ENCODE measurements around the gene NTNG1.
A peak's percentile ranks its signal among the peaks of the same experiment; 100 is the strongest.

The NTNG1 gene

DNA sequence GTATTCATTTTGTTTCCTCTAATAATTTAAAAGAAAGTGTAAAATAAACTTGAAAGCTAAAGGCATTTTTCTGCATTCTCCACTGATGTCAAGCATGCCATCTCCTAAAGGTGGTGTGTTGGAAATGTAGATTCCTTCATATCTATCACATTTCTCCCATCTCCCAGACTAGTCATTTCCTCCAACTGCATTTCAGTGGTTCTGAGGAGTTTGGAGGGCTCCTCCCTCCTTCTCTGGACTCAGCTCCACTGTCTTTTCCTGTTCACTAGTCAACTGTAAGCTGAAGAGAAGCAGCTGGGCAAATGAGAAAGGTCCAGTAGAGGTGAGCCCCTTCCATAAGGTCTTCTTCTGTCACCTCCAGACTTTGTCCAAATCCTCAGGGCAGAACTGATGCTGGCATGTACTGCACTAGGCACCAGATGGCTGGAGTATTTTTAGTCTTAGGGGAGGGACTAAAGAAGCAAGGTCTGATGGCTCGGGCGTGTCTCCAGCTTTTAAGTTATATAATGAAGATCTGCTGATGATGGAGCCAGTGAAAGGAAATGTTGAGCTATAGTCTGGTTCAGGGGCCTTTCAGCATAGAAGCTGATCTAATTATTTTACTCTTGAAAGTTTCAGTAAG lies 186.1 kb downstream of the NTNG1 start:
- FAIRE-seq: no peak
- no peak for DNase-seq (ENCODE audit: low spot score)

DNA sequence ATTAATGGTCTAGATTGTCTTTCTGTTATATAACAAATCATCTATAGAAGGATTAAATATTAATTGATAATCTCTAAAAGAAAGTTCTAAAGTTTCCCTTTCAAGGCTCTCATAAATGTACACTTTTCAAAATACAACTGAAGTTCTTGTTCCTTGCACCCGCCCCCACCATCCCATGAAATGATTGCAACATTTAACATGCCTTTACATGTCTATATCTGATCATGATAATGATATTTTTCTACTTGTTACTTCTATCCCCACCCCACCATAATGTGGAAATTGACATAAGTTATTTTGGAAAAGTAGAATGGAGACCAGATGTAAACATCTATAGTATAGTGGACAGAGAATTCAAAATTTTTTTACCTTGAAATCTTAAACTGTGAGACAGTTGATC lies 186.6 kb downstream of the NTNG1 start:
- no peak for FAIRE-seq
- no peak for DNase-seq (ENCODE audit: low spot score)

DNA sequence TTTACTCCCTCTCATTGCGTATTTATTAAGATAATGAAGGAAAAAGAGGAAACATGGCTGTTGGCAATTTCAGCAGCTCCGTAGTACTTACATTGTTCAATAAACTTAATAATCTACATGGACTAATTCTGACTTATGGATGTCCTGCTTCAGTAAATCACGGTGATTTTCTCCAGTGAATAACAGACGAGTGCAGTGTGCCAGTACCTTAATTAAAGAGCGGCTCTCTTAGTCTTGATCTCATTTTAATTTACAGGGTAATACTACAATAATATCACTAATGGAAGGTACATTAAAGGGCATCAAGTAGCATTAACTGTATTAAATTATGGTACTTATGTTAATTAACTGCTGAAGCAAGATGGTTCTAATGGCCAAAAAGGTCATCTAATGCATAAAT lies 187.2 kb downstream of the NTNG1 start:
- no peak for FAIRE-seq

DNA sequence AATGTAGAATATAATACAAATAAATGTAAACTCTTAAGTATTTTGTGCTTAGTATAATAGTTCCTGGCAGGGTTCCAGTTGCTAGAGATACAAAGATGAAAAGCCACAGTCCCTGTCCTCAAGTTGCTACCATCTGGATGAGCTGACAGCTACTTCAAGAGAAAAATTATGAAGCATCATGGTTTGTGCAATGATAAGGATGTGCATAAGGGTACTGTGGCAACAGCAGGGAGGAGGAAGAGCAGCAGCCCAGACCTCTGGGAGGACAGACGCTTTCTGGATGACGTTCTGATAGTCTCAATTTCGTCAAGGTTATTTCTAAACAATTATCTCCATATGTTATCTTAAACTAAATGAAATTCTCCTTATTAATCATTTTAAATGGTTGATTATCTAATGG lies 198.9 kb downstream of the NTNG1 start:
- DNase-seq (ENCODE audit: low spot score) (no peak), FAIRE-seq (no peak)

More for the DNA sequence above, 187.2 kb downstream of the NTNG1 start:
- DNase-seq (ENCODE audit: low spot score): no peak

DNA sequence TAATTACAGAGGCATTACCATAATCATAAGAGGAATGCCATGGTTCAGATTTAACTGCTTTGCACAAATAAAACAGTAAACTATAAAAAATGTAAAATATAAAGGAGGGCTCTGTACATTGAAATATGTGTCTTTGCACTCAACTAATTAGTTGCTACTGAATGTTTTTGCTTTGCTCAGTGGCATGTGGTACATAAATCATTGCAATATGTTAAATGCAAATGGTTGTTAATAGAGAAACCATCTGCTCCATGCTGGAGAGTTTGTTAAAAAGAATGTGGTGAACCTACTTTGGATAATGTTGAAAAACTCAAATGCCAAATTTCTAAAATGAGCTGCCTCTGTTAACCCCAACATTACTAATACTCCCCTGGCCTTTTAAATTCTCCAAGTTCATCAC lies 201.5 kb downstream of the NTNG1 start:
- no peak for DNase-seq (ENCODE audit: low spot score)

DNA sequence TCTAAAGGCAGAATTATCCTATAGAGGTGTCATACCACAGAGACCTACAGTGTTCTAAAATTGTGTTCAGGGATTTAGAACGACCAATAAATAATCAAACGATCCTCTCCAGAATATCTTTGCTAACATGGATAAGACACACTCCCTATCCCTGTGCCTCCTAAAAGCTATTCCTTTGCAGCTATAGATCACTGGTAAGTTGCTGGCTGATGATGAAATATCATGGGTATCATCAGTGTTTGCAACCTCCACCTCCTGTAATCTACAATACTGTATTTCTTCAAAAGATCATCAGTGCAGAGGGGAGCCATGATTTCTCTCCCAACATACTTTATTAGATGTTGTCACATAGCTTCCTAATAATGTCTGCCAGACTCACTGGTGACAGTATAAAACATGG lies 201.9 kb downstream of the NTNG1 start:
- DNase-seq (ENCODE audit: low spot score) (no peak), FAIRE-seq (no peak)

More for the DNA sequence above, 201.5 kb downstream of the NTNG1 start:
- FAIRE-seq: no peak

DNA sequence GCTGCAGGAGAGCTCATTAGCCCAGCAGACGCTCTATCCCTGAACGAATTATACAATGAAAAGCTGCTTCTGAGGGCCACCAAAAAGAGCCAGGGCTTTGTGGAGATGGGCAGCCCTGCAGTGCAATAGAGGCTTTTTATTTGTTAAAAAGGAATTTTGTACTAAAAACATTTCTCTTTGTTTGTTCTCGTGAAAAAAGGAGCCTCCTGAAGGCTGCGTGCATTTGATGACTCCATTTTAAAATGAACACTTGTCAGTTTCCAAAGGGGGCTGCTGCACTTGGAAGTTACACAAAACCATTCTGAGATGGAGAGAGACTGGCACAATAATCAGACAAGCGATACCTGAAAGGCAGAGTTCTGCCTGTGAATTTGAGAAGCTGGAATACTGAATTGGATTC lies 202.8 kb downstream of the NTNG1 start:
- DNase-seq (ENCODE audit: low spot score) (no peak), FAIRE-seq (no peak)

DNA sequence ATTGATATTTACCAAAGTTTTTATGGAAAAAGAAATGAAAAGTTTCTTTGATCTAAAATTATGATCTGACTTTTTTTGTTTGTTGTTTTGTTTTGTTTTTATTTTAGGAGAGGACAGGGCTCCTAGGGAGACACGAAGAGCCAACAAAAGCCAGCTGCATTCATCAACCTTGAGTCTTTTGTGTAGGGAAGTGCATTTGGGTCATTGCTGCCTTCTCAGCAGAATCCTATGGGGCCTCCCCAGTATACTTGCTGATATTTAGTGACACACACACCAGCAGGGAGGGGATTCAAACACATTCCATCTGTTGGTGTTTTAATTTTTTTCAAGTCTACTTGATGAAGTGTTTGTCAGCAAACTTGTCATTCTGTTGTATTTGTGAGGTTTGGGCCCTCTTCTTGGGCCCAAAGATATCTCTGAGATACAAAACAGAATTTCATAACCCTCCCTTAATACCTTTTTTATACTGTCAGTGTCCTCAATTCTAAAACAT lies 203.5 kb downstream of the NTNG1 start:
- DNase-seq (ENCODE audit: low spot score) (no peak), FAIRE-seq (no peak)

DNA sequence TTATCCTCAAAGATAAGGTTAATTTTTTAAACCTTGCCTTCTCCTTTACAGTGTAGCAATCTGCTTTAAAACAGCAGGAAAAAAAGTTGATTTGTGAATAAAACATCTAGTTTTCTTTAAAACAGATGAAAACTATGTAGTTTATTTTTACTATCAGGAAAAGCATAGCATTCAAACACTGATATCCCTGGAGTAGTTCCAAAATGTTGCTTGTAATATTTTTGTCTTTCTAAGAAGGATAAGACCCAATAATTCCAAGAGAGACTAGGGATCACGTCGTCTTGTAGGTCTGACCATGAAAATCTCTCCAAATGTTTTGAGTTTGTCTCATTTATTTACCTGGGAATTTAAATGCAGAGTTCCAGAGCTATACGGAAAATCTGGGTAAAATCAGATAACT lies 204.0 kb downstream of the NTNG1 start:
- FAIRE-seq: no peak
- DNase-seq (ENCODE audit: low spot score): no peak

DNA sequence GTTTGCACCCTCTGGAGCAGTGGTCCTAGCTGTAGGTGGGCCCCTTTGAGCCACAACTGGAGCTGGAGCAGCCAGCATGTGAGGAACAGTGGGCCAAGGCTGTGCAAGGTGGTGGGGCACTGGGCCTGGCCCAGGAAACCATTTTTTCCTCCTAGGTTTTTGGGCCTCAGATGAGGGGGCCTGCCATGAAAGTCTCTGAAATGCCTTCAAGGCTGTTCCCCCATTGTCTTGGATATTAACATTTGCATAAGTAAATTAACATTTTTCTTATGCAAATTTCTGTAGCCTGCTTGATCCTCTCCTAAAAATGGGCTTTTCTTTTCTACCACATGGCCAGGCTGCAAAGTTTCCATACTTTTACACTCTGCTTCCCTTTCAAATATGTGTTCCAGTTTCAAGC lies 212.0 kb downstream of the NTNG1 start:
- no peak for DNase-seq (ENCODE audit: low spot score)

DNA sequence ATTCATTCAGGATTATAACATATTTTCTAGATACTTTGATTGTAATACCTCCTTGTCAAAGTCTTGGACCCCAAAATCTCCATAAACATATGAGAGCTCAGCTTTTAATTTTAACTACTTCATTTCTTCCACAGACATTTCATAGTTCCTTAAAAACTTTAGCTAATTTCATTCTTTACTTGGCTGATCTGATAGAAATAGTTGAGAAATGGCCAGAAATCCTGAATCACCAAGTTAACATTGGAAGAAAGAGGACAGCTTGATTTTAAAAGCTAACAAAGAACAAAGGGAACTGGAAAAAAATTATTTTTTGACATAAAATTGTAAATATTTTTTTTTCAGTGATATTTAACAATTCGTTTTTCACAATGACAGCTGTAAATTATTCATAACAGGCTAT lies 216.5 kb downstream of the NTNG1 start:
- DNase-seq (ENCODE audit: low spot score) (no peak), FAIRE-seq (no peak)

More for the DNA sequence above, 212.0 kb downstream of the NTNG1 start:
- no peak for FAIRE-seq

DNA sequence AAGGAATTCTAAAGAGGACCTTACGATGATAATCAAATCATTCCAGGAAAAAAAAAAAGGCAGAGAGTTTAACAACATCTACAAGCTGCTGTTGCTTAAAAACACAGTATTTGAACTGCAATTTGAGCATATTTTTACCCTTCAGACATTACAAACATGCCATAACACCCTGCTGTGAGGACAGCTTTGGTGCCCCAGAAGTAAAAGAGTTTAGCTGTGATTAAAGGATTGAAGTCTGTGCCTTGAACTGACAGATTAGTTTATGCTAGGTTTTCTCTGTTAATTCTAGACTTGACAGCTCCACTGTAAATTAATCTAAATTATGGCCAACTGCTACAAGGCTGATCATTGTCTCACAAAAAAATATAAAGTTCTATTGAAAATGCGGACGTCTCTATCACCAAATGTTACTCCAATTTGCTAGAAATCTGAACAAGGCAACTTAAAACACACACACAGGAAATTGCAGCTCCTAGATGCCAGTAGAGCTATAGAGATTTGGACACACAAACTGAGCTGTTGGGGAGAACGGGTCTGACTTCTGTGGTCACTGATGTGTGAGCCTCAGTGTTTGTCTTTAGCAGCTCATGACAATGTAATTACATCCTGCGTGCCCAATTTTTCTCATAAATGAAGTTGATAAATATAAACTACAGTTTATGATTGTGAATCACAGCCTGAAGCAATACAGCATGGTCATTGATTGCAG lies 217.9 kb downstream of the NTNG1 start:
- FAIRE-seq (no peak), DNase-seq (ENCODE audit: low spot score) (no peak)

DNA sequence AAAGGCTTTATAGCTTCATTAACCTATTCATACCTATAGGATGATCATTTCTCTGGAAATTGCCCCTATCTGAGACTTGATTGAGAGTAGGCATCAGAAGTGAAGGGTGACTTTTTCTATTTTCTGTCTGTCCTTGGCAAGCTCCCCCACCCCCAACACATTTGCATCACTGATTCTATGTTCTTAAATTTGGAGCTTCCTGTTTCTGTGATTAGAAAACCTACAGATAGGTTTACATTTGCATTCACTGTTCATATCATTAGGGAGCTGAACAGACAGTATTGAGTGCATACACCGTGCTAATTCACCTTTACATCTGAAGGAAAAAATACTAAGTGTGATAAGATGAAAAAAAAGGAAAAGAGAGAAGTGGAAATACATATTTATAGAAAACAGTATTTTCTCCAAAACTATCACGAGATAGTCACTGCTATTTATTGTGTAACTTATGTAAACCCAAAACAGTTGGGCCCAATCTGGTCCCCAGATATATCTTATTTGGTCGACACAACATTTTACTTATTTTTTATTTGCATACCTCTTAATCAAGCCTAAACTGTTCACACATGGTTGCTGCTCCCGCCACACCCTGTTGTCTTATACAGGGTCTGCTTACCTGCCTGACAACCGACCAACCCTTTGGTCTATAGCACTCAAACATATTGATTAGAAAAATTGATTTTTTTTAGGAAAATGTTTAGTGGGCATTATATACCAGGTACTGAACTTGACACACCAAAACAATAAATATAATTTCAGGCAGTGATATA lies 218.8 kb downstream of the NTNG1 start:
- FAIRE-seq: no peak

DNA sequence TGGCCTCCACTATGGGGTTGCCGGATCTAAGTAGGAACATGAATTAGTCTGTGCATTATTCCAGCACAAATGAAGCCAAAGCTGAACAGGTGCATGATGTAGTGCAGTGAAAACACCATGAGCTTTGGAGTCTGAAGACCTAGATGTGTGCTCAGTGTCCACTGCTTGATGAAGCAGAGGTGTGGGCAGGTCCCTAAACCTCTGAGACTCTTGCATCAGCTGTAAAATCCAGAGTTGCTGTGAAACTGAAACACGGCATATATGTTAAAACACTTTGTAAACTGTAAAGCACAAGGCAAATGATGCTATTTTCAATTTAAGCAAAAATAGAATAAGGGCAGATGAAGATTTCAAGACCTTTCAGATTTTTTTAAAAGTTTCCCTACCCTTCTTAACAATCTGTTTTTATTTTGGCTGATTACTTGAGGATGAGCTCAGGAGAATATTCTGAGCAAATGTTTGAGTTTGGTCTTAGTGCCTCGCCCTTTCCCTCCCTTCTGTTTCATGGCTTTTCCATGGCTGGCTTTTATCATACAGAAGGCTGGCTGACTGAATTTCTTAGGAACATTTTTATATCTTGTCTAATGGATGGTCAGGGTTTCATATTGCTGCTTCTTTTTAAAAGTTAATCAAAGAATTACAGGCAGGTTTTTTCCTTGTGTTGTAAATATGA lies 221.8 kb downstream of the NTNG1 start:
- no peak for DNase-seq (ENCODE audit: low spot score)
- no peak for FAIRE-seq

More for the DNA sequence above, 218.8 kb downstream of the NTNG1 start:
- no peak for DNase-seq (ENCODE audit: low spot score)

DNA sequence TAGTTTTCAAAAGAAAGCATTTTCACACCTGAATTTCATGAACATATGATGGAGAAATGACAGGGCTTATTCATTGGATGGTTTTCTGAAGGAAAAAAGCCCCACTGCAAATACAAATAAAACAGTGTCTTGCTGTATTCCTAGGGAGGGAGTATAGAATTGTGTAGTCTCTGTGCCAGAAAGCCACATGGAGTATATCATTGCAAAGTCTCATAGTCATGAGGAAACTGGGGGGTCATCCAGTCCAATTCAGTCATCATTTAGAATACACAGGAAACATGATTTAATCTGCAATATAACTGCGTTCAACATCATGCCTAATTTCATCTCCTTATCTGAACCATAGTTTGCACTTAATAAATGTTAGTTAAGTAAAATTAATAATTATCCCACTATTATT lies 222.3 kb downstream of the NTNG1 start:
- FAIRE-seq (no peak), DNase-seq (ENCODE audit: low spot score) (no peak)

DNA sequence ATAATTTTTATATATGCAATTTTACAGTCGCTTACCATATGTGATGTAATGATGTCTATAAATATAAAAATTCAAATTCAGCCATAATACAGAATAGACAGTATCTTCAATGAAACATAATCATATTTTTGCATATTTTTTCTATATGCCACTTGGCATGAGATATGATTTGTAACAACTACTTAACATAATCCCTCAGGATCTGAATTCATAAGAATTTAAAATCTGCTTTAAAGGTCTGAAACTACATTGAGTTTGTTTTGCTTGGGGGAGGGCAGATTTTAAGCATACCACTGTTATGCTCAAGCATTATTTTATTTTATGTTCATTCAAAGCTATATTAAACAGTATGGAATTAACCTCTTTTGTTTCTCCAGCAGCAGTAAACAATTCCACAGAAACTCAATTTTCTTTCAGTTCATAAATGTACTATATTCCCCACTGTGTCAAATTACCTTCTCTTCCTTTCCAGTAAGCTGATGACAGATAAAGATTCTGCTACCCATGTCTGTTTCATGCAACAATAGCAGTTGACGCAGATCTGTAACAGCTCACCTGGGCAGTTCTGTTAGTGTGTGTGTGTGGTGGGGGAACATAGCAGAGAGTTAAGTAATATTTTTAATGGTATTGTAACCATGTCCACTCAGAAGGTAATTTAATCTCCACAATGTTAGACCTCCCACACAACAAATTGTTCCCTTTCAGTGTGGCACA lies 224.8 kb downstream of the NTNG1 start:
- DNase-seq (ENCODE audit: low spot score): no peak
- no peak for FAIRE-seq

DNA sequence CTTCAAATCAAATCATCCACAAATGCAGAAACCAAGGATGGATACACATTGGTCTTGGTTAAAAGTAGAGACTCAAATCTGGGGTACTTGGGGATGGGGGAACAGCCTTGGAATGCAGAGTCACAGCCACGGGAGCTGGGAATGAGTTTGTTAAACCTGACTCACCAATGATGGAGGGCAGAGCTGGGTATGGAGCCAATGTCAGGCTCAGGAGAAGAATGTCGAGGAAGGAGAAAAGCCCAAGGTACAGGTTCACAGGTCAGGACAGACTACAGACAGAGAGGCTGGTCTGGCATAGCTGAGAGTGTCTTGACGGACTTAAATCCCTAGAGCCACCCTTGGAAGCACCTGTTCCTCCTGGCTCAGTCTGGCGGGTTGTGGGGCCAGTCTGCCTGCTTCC lies 237.6 kb downstream of the NTNG1 start:
- no peak for FAIRE-seq
- DNase-seq (ENCODE audit: low spot score): no peak

DNA sequence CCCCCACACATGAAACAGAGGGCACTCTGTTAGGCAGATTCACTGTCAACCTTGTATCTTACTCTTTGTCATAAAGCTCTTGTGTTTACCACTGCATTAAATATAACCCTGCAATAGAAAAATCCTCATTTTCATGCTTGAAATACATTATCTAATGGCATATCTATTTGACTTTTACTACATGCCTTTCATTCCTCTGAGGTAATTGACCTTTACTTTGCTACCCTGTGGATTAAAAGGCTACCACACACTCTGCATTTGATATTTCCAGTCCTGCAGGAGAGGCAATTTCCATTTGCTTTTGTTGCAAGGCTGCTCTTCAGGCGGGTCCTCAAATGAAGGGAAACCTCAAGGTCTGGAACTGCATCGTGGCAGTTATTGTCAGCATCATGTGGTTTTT lies 238.0 kb downstream of the NTNG1 start:
- DNase-seq (ENCODE audit: low spot score): peak; percentile 81
- peak; percentile 94 for FAIRE-seq

DNA sequence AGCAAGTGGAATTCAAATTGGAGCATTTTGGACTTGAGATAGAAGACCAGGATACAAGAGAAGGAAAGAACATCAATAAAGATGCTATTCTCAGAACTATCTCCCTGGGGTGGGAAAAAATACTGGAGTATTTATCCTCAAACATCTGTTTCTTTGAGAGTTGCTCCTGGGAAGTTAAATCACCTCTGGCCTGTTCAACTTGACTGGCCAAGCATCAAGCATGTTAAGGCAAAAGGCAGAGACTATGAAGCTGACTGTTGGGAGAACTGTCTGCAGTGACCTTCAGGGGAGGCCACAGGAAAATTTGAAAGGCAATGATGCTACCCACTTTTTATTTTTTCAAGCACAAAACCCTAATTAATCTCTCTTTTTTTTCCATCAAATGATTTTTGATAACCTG lies 239.0 kb downstream of the NTNG1 start:
- DNase-seq (ENCODE audit: low spot score) (peak; percentile 59), FAIRE-seq (no peak)

DNA sequence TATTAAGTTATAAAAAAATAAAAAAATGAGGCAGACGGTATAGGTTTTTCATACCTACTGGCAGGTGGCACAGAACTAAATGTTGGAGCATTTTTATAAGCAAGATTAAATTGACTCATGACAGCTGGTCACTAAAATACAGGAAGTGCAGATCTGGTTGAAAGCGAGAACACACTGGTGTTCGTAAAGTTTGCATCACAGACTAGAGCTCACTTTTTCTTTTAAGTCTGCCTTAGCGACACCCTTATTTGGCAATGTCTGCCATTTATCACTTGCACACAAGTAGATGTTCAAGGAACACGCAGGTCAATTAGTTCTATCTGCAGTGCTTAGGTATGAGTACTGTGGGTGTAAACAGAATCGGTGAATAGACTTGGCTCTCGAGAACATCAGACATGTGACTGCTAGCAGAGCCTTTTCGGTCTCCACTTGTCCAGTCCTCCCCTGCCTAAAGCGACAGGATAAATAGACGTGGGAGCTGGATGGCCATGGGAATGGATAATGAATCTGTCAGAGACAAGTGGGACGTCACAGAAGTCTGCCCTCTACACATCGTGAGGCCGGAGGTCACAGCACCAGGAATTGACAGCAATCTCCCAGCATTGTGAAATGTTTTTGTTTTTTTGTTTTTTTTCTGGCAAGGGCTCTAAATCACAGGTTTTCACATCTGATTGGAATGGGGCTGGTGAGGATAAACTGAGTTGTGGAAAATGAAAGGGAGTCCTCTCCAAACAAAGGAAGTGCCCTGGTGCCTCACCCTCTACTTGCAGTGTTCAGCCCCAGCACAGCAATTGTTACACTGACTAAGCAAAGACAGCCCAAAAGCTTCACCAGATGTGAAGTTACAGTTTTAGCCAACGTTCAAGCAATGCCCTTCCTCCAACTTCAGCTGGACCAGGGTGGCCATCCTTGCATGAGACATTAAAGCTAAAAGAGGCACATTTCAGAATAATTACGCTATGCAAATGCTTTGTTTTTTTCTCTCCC lies 248.9 kb downstream of the NTNG1 start:
- FAIRE-seq (no peak), DNase-seq (ENCODE audit: low spot score) (no peak)
